ENCODE data around the gene SUGCT.

The SUGCT gene

DNA sequence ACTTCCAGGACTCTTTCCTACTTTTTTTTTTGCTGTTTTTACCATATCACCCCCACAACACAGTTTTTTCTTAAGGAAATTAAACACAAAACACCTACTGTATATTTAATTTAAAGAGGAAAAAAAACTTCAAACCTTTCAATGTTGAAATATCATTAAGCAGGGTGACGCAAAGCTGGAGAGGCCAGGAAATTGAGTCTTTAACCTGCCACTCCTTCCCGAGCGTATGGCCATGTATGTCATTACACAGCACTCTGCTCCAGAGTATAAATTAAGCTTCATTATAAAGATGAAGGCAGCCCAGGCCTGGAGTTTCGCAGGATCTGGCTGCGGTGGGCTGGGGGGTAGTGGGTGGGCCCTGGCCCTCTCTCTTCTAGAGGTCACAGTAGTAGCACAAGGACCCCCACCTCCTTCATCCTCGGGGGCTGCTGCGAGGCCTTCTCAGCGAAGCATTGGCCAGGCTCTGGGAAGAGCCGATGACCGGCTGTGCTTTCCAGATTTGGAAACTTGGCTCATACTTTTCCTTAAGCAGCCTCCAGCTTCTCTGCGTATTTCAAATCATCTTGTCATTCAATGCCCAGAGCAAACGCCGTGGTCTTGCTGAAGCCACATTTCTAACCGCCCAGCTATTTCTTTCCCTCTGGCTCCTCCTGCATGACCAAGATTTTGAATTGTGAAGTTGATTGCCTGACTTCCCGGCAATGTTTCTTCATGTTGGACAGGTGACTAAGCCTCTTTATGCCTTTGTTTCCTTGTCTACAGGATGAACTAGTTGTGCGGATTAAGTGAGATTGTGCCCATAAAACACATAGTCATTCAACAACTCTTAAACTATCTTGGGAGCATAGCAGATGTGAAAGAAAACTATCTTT, 765.1 kb downstream of the SUGCT start:
- no peak for DNase-seq (ENCODE audit: low read depth in 2 of 2)

DNA sequence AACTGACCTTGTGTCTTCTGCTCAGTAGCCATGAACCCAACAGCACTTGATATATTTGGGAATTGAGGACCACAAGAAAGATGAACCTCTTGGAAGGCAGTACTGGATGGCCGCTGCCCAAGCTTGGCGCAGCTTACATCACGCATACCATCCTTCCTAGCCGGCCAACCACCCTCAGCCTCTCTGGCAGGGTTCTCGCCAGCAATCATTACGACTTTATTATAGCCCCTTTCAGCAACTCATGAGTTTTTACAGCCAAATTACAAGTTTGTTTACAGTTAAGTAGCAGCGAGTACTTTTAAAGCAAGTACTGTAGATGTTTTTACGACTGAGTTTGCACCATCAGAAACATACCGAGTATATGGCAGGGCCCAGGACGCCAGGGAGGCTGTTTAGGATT, 769.1 kb downstream of the SUGCT start:
- no peak for DNase-seq (ENCODE audit: low read depth in 2 of 2)

DNA sequence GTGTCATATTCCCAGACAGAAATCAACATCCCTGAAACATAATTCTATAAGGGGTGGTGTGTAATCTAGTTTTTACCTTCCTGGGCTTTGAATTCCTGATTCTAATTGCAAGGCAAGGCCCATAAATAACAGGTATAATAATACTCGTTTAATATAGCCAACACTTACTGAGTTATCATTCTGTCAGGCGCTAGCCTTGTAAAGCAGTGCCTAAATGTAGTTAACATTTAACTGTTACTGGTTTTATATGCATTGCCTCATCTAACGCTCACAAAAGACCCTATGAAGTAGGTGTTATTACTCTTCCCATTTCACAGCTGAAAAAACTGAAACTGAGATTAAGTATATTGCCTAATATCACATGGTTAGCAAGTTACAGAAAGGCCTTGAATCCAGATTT, 772.5 kb downstream of the SUGCT start:
- DNase-seq (ENCODE audit: low read depth in 2 of 2) = no peak

DNA sequence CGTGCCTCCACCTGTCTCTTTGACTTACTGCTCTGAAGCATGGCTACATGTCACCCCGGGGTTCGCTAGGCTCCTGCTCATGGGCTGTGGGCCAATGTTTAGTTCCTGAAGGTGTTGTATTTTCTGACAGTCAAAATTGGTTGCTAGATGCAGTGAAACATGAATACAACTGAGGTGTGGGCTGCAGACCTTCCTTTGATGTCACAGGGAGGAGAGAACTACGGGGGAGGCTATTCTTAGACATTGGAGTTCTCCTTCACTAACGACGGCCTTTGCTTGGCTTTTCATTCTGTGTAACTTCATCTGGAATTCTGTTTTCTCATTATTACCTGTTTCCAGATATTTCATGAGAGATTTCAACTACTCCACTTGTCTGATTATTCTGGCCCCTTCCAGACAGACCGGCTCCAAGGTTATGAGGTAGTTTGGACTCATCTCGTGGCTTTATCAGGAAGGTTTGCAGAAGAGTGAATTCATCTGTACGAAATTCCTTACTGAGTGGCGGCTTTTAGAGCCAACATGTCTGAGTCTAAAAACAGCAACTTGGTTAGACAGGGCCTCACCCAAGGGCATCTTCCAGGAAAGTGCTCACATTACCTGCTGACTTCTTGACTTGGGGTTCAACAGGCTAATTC, 774.7 kb downstream of the SUGCT start:
- DNase-seq (ENCODE audit: low read depth in 2 of 2) = no peak
